ENCODE data around the gene EPB41L2.

GRCh38 chr6:130872250-130873095, 190.6 kb downstream of the EPB41L2 start:
- no peak for TF ChIP-seq POLR2AphosphoS5 (IDR thresholded peaks at IDR 0.05)
- TF ChIP-seq CTCF (IDR thresholded peaks at IDR 0.05): peak; percentile 53 to 81 (median 74)
- TF ChIP-seq EP300 (IDR thresholded peaks at IDR 0.05): no peak
- TF ChIP-seq POLR2A (IDR thresholded peaks at IDR 0.05; ENCODE audit: low read depth): no peak

Data from esophagus muscularis mucosa (tissue), 4 donors.